Fibroblast of the aortic adventitia (primary cell): Measurements from ENCODE around the gene TNFAIP6. TPM values are rescaled to one million over a fixed set of nuclear protein-coding genes. Genes with fewer than 3 reads are reported as not detected.

Experiments
- DNase-seq: peaks from one replicate; pipeline ENCODE4 v3.0.0-alpha.2; 2010; ENCODE audit warnings: low read depth
- H3K4me3 ChIP-seq: 2 replicates; pipeline ENCODE4 v1.5.1; 2011; ENCODE audit warnings: low read depth, mild to moderate bottlenecking, control low read depth, low read length, moderate library complexity
- total RNA-seq: library from RNA; depleted of rRNA; stranded (reverse); fragments of >200 nt; gene quantifications from 2 replicates; pipeline ENCODE4 v1.2.3, GENCODE V29; 2012; ENCODE audit warnings: low replicate concordance
- TF ChIP-seq, protein P1 (sequence below): IDR thresholded peaks from 2 replicates; pipeline ENCODE4 v1.5.1; 2011; ENCODE audit warnings: mild to moderate bottlenecking, low read length, control low read depth, inconsistent platforms; ENCODE audit not compliant: insufficient read depth

TNFAIP6 gene
- total RNA-seq, 1 donor, result 47.3 TPM

DNA sequence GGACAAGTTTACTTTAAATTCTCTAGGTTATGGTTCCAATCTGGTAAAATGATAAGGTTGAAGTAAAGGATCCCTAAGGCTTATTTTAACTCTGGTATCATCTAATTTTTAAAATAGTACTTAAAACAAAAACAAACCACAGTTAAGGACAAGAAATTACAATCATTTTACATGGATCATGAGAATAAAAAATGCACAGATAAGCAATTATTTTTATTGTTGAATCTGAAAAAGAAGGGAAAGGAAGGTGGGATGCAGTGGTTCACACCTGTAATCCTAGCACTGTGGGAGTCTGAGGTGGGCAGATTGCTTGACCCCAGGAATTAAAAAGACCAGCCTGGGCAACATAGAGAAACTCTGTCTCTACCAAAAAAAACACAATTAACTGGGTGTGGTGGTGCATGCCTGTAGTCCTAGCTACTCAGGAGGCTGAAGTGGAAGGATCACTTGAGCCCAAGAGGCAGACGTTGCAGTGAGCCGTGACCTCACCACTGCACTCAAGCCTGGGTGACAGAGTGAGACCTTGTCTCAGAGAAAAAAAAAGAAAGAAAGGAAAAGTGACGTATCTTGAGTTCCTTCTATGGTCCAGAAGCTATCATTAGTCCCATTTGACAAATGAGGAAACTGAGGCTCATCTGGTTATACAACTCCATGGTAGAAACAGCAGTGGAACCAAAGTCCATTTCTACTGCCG, 2.5 kb downstream of the TNFAIP6 start:
- TF ChIP-seq, protein P1, sequence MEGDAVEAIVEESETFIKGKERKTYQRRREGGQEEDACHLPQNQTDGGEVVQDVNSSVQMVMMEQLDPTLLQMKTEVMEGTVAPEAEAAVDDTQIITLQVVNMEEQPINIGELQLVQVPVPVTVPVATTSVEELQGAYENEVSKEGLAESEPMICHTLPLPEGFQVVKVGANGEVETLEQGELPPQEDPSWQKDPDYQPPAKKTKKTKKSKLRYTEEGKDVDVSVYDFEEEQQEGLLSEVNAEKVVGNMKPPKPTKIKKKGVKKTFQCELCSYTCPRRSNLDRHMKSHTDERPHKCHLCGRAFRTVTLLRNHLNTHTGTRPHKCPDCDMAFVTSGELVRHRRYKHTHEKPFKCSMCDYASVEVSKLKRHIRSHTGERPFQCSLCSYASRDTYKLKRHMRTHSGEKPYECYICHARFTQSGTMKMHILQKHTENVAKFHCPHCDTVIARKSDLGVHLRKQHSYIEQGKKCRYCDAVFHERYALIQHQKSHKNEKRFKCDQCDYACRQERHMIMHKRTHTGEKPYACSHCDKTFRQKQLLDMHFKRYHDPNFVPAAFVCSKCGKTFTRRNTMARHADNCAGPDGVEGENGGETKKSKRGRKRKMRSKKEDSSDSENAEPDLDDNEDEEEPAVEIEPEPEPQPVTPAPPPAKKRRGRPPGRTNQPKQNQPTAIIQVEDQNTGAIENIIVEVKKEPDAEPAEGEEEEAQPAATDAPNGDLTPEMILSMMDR, result no peak
- no peak overlapping the region for H3K4me3 ChIP-seq
- DNase-seq, result no peak

DNA sequence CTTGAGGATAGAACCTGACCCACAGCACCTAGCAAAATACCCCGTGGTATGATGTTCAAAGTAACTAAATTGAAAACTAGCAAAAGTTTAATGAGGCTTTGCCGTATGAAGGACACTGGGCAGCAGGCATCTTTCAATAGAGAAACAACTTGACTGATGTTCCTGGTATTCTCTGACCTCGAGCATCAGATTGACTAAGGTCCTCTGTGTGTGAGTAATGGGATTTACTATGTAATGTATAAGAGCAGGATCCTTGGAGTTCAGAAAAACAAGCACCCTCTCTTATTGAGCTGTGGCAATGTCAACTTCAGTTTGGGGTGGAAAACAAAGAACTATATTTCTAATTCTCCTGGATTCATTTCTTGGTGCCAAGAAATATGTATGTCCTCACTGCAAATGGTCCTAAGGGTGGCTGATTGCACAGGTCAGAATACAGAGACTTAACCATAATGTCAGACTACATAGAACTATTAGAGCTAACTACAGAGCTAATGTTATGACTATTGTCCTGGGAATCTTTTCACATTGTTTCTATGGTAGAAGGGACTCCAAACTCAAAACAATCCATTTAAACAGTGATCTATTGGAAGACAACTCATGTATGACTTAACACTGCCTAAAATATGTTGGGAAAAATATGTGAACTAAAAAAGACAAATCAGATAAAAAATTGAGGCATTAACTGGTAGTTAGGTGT, 4.4 kb downstream of the TNFAIP6 start:
- peak; percentile 51 for DNase-seq
- no peak overlapping the region for H3K4me3 ChIP-seq
- TF ChIP-seq, protein P1, result no peak

DNA sequence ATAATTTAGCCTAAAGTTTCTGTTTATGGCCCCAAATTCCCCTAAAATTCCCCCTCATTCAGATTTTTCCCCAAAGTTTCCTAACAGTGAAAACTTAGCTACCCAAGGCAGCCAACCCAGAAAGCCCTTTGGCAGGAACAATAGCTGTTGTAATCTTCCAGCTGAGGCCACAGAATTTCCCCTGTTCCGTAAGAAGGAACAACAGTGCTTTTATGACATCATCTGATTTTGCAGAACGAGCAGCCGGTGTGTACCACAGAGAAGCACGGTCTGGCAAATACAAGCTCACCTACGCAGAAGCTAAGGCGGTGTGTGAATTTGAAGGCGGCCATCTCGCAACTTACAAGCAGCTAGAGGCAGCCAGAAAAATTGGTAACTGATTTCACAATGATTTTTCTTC, 6.3 kb downstream of the TNFAIP6 start:
- TF ChIP-seq, protein P1, result no peak
- H3K4me3 ChIP-seq, result no peak overlapping the region
- DNase-seq, result peak; percentile 79

DNA sequence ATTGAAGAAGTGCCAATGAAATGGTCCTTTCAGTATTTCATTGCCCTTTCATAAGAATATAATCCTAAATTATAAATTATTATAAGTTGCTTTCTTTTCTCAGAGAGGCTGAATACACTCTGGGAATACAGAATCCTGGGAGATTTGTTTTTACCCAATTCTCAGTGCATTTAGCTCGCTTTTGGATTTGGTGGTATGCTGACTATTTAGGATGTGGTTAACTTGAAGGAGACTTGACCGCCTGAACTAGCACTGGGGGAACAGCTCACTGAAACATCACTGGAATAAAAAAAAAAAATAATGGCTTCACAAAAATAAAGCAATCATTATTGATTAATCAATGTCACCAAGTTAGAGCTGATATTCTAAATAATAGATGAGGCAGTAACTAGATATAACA, 10.2 kb downstream of the TNFAIP6 start:
- no peak overlapping the region for H3K4me3 ChIP-seq
- DNase-seq, result no peak
- TF ChIP-seq, protein P1, result no peak

DNA sequence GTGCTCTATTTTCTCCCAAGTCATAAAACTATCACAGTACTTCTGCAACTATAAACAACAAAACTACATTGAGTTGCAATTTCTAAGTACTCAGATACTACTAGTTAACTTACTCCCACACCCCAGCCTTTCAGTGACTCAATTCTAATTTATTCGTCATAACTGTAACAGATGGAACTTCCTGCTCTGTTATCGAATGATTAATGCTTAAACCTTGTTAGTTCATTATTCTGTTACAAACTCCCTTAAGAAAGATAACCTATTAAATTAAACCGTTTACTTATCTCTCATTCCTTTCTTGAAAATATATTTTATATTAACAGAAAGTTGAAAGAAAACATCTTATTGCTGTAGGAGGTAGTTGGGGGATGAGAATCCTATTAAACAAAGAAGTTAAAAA, 17.0 kb downstream of the TNFAIP6 start:
- no peak overlapping the region for H3K4me3 ChIP-seq
- TF ChIP-seq, protein P1, result no peak
- peak; percentile 80 for DNase-seq

DNA sequence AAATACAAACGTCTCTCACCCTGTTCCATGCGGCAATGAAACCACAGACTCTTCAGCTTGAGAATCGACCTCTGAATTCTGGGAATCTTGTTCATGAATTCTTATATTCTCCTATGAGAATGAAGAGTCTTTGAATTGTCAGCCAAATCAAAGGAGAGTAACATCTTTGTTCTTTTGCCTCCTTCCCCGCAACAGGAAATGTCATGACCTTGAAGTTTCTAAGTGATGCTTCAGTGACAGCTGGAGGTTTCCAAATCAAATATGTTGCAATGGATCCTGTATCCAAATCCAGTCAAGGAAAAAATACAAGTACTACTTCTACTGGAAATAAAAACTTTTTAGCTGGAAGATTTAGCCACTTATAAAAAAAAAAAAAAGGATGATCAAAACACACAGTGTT, 21.8 kb downstream of the TNFAIP6 start:
- no peak for DNase-seq
- TF ChIP-seq, protein P1, result no peak
- no peak overlapping the region for H3K4me3 ChIP-seq
